Measurements from ENCODE around the gene TMEM25.
A peak's percentile ranks its signal among the peaks of the same experiment; 100 is the strongest.

Gene TMEM25

DNA sequence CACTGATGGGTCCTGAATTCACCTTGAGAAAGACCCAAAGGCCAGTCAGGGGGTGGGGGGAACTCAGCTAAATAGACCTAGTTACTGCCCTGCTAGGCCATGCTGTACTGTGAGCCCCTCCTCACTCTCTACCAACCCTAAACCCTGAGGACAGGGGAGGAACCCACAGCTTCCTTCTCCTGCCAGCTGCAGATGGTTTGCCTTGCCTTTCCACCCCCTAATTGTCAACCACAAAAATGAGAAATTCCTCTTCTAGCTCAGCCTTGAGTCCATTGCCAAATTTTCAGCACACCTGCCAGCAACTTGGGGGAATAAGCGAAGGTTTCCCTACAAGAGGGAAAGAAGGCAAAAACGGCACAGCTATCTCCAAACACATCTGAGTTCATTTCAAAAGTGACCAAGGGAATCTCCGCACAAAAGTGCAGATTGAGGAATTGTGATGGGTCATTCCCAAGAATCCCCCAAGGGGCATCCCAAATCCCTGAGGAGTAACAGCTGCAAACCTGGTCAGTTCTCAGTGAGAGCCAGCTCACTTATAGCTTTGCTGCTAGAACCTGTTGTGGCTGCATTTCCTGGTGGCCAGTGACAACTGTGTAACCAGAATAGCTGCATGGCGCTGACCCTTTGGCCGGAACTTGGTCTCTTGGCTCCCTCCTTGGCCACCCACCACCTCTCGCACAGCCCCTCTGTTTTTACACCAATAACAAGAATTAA lies 6.1 kb upstream of the TMEM25 start:
- ATAC-seq (ENCODE audit: insufficient read depth, low read depth): peak; percentile 52; the same call in 2 of the 3 replicates
- Histone ChIP-seq H3K36me3 (ENCODE audit: insufficient read depth, low read length) (peaks cover 51% of the 10 kb centered on the region), H3K4me2 (ENCODE audit: insufficient read depth, low read length) (no peak overlapping the region), H3K9ac (ENCODE audit: low read depth, low read length) (no peak overlapping the region), H4K20me1 (ENCODE audit: insufficient read depth, low read length) (peaks cover 9% of the 10 kb centered on the region), H3K79me2 (ENCODE audit: insufficient read depth, low read length) (no peaks in the 10 kb centered on the region), H3K4me1 (ENCODE audit: insufficient read depth, low read length) (peaks cover 14% of the 10 kb centered on the region), H3K27me3 (ENCODE audit: insufficient read depth, low read length, poor library complexity) (no peaks in the 10 kb centered on the region), H2AFZ (ENCODE audit: low read depth, low read length) (no peak overlapping the region), H3K9me3 (ENCODE audit: insufficient read depth, low read length, severe bottlenecking) (no peaks in the 10 kb centered on the region), H3K4me3 (ENCODE audit: low read depth in 1 of 2, low read length in 2 of 2) (no peak overlapping the region), H3K27ac (ENCODE audit: low read length) (no peak overlapping the region)
- TF ChIP-seq EZH2 (IDR thresholded peaks at IDR 0.05; ENCODE audit: borderline replicate concordance, low read depth, low read length, severe bottlenecking) (no peak), CTCF (IDR thresholded peaks at IDR 0.05; ENCODE audit: borderline replicate concordance, extremely low read depth, low read length, poor library complexity, severe bottlenecking) (no peak)
- DNase-seq: no peak

DNA sequence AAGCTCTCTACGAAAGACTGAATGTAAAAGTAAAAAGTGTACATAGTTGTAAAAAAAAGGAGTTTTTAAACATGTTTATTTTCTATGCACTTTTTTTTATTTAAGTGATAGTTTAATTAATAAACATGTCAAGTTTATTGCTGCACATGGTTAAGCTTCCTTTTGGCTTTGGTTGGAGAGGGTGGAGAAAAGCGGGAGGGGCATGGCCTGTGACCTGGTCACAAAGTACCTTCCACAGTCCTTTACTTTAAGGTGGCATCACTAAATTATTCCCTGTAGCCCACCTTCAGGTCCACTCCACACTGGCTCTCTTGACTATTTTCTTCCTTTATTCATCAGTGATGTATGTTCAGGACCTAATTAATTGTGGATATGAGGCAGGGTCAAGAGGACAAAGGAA lies 4.3 kb upstream of the TMEM25 start:
- Histone ChIP-seq H3K36me3 (ENCODE audit: insufficient read depth, low read length) (peaks cover 35% of the 10 kb centered on the region), H4K20me1 (ENCODE audit: insufficient read depth, low read length) (peaks cover 9% of the 10 kb centered on the region), H3K79me2 (ENCODE audit: insufficient read depth, low read length) (no peaks in the 10 kb centered on the region), H3K4me3 (ENCODE audit: low read depth in 1 of 2, low read length in 2 of 2) (no peak overlapping the region), H3K27me3 (ENCODE audit: insufficient read depth, low read length, poor library complexity) (peaks cover 6% of the 10 kb centered on the region), H3K9ac (ENCODE audit: low read depth, low read length) (no peak overlapping the region), H2AFZ (ENCODE audit: low read depth, low read length) (no peak overlapping the region), H3K27ac (ENCODE audit: low read length) (no peak overlapping the region), H3K4me1 (ENCODE audit: insufficient read depth, low read length) (peaks cover 31% of the 10 kb centered on the region), H3K4me2 (ENCODE audit: insufficient read depth, low read length) (no peak overlapping the region), H3K9me3 (ENCODE audit: insufficient read depth, low read length, severe bottlenecking) (no peaks in the 10 kb centered on the region)
- TF ChIP-seq EZH2 (IDR thresholded peaks at IDR 0.05; ENCODE audit: borderline replicate concordance, low read depth, low read length, severe bottlenecking) (no peak), CTCF (IDR thresholded peaks at IDR 0.05; ENCODE audit: borderline replicate concordance, extremely low read depth, low read length, poor library complexity, severe bottlenecking) (no peak)
- DNase-seq (no peak), ATAC-seq (ENCODE audit: insufficient read depth, low read depth) (no peak)

GRCh38 chr11:118527109-118527508 lies 3.9 kb upstream of the TMEM25 start, which contains the start of gene TTC36:
Gene TTC36, plus strand, starts transcription at chr11:118527474. Its CDS starts 21 bp downstream, at chr11:118527495.
- Histone ChIP-seq H3K9me3 (ENCODE audit: insufficient read depth, low read length, severe bottlenecking) (no peaks in the 10 kb centered on the region), H3K4me2 (ENCODE audit: insufficient read depth, low read length) (no peak within 1 kb of the TSS), H3K36me3 (ENCODE audit: insufficient read depth, low read length) (peaks cover 31% of the 10 kb centered on the region), H4K20me1 (ENCODE audit: insufficient read depth, low read length) (peaks cover 9% of the 10 kb centered on the region), H3K27me3 (ENCODE audit: insufficient read depth, low read length, poor library complexity) (peaks cover 6% of the 10 kb centered on the region), H3K4me3 (ENCODE audit: low read depth in 1 of 2, low read length in 2 of 2) (no peak within 1 kb of the TSS), H3K27ac (ENCODE audit: low read length) (no peak within 1 kb of the TSS), H3K9ac (ENCODE audit: low read depth, low read length) (no peak within 1 kb of the TSS), H2AFZ (ENCODE audit: low read depth, low read length) (no peak within 1 kb of the TSS), H3K79me2 (ENCODE audit: insufficient read depth, low read length) (no peaks in the 10 kb centered on the region), H3K4me1 (ENCODE audit: insufficient read depth, low read length) (peaks cover 36% of the 10 kb centered on the region)
- TF ChIP-seq EZH2 (IDR thresholded peaks at IDR 0.05; ENCODE audit: borderline replicate concordance, low read depth, low read length, severe bottlenecking): no peak
- no peak for TF ChIP-seq CTCF (IDR thresholded peaks at IDR 0.05; ENCODE audit: borderline replicate concordance, extremely low read depth, low read length, poor library complexity, severe bottlenecking)
- no peak for DNase-seq
- no peak for ATAC-seq (ENCODE audit: insufficient read depth, low read depth)

Data from DND-41 (cell line).